Ectodermal cell (in vitro differentiated cells): ENCODE measurements around the gene FSIP1.

ENCODE experiments used
- H3K27ac ChIP-seq: 2 replicates; pipeline ENCODE4 v1.7.0; 2013; ENCODE audit warnings: mild to moderate bottlenecking, low read depth, low read length; ENCODE audit not compliant: insufficient read depth, poor library complexity, severe bottlenecking
- H3K27me3 ChIP-seq: 2 replicates; pipeline ENCODE4 v1.7.0; 2013; ENCODE audit warnings: mild to moderate bottlenecking, low read length; ENCODE audit not compliant: insufficient read depth, control insufficient read depth, poor library complexity, severe bottlenecking
- H3K36me3 ChIP-seq: one replicate; pipeline ENCODE4 v1.7.0; 2013; ENCODE audit warnings: low read length; ENCODE audit not compliant: control insufficient read depth, insufficient read depth
- H3K4me1 ChIP-seq: one replicate; pipeline ENCODE4 v1.7.0; 2013; ENCODE audit warnings: low read length; ENCODE audit not compliant: control insufficient read depth, insufficient read depth
- H3K4me3 ChIP-seq: 2 replicates; pipeline ENCODE4 v1.7.0; 2013; ENCODE audit warnings: low read depth, low read length, control low read depth; ENCODE audit not compliant: insufficient read depth
- H3K9me3 ChIP-seq: 2 replicates; pipeline ENCODE4 v1.7.0; 2013; ENCODE audit warnings: mild to moderate bottlenecking, low read length, moderate library complexity; ENCODE audit not compliant: control insufficient read depth
- WGBS, 2 experiments: methylation state at CpG; one replicate each; pipeline ENCODE4 v1.1.7; 2013; ENCODE audit warnings: missing lambda C conversion rate in 2 of 2; 5-methylcytosine and 5-hydroxymethylcytosine counted together

Gene FSIP1

DNA sequence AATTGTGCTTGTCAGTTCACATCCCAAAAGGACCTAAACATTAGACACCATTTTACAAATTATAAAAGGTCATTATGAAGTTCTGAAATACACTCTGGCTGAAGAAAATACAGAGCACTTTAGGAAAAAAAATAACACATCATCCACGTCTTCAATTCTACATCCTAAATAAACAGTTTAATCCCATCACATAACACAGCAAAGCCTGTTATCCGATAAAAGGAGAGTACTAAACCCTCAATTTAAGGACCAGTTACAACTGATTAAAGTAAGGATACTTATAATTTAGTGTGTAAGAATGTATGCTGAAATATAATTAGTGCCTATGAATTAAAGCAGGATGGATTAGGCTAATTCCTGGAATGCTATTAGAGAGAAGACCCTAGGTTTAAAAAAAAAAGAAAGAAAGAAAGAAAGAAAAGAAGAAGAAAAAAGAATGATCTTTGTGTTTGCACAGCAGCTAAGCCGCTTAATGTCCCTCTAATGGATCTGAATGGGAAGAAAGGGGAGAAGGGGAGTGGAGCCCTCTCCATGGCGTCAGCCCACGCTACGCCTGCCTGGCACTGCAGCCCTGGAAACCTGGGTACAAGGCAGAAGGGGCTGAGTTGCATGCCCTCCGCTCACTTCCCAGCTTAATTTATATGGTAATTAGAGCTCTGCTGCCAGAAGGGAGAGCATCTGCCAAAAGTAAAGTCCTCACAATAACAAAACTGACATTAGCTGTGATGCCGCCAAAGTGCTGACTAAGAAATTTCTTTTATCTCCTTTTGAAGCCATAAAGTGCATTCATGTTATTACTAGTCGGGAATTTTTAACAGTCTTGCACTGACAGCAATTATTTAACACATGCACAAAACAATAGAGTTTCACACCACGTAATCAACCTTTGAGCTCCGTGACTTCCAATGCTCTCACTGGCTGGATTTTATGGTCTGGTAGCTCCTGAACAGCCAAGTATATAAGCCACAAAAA lies 90.0 kb downstream of the FSIP1 start:
- 15 to 16% methylated on average over 10 to 11 of the region's 11 CpGs for WGBS, 2 experiments
- Histone ChIP-seq H3K27me3 (no peaks in the 10 kb centered on the region), H3K9me3 (no peaks in the 10 kb centered on the region), H3K36me3 (no peaks in the 10 kb centered on the region), H3K27ac (peak overlapping the region; percentile 76), H3K4me1 (peaks cover 33% of the 10 kb centered on the region), H3K4me3 (no peak overlapping the region)

DNA sequence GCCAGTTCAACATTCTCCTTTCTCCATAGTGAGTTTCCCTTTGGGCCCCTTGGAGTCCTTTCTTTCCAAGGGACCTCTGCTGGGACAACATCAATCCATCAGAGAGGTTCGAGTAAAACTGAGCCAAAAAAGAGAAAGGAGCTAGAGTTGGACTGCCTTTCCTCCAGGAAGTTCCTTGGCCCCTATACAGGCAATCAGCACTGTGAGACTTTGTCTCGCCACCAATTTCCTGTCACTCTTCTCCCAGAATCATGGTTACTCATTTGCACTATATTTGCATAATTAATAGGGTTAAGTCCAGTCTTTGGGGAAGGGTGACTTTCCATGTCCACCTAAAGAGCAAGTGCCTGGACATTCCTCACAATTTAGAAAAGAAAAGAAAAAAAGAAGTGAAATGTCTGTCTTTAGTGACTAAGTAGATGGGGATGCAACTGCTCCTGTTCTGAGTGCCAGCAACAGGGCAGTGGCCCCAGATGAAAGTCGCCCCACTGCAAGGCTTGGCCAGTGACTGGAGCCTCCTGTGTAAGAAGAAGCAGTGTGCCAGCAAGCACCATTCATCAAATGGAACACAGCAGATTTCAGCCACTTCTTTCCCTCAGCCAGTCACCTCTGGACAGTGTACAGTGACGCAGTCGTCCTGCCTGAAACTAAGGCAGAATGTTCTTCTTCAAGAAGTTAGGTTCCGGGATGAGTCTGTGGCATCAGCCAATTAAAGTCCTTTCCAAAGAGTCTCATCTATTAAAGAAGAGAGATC lies 91.6 kb downstream of the FSIP1 start:
- no peaks in the 10 kb centered on the region for H3K27me3 ChIP-seq
- no peak overlapping the region for H3K27ac ChIP-seq
- H3K4me1 ChIP-seq: peaks cover 27% of the 10 kb centered on the region
- WGBS, 2 experiments: 90 to 97% methylated on average over 6 of the region's 6 CpGs
- H3K9me3 ChIP-seq: no peaks in the 10 kb centered on the region
- no peak overlapping the region for H3K4me3 ChIP-seq
- H3K36me3 ChIP-seq: no peaks in the 10 kb centered on the region

- no peak overlapping the region for H3K27ac ChIP-seq
- no peaks in the 10 kb centered on the region for H3K36me3 ChIP-seq
- H3K9me3 ChIP-seq: no peaks in the 10 kb centered on the region
- no peak overlapping the region for H3K4me3 ChIP-seq
- whole genome bisulfite sequencing, 2 experiments: 97 to 100% methylated on average over 2 of the region's 2 CpGs
- H3K4me1 ChIP-seq: peaks cover 20% of the 10 kb centered on the region
- H3K27me3 ChIP-seq: no peaks in the 10 kb centered on the region
Measured at GRCh38 chr15:39687965-39688364, 94.7 kb downstream of the FSIP1 start.

- Histone ChIP-seq H3K4me3 (no peak overlapping the region), H3K4me1 (peaks cover 1% of the 10 kb centered on the region)
- 34 to 39% methylated on average over 4 of the region's 4 CpGs for WGBS, 2 experiments
Measured at GRCh38 chr15:39685999-39686613, 96.5 kb downstream of the FSIP1 start.

DNA sequence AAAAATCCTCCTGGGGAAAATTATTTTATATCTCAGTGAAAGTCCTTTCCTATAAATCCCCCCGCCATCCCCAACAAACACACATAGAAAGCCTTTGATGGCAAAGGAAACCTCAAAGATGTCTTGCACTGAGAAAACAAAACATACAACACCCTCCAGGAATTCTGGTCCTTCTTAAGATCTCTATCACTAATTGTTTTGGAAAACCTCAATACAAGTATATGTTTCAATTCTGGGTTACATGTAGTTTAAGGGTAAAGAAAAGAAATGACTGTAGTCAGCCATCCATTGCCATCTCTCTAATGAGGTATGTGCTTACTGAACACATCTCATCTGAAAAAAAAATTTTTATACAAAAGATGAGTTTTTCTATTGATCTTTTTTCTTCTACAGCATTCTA lies 97.3 kb downstream of the FSIP1 start:
- H3K27me3 ChIP-seq: no peaks in the 10 kb centered on the region
- H3K4me3 ChIP-seq: no peak overlapping the region
- H3K4me1 ChIP-seq: no peaks in the 10 kb centered on the region
- WGBS, 2 experiments: 95 to 100% methylated on average over 1 of the region's 1 CpG
- H3K27ac ChIP-seq: no peak overlapping the region
- H3K9me3 ChIP-seq: no peaks in the 10 kb centered on the region
- H3K36me3 ChIP-seq: no peaks in the 10 kb centered on the region

More at GRCh38 chr15:39685999-39686613, 96.5 kb downstream of the FSIP1 start:
- H3K36me3 ChIP-seq: no peaks in the 10 kb centered on the region
- no peaks in the 10 kb centered on the region for H3K9me3 ChIP-seq
- no peak overlapping the region for H3K27ac ChIP-seq
- no peaks in the 10 kb centered on the region for H3K27me3 ChIP-seq

DNA sequence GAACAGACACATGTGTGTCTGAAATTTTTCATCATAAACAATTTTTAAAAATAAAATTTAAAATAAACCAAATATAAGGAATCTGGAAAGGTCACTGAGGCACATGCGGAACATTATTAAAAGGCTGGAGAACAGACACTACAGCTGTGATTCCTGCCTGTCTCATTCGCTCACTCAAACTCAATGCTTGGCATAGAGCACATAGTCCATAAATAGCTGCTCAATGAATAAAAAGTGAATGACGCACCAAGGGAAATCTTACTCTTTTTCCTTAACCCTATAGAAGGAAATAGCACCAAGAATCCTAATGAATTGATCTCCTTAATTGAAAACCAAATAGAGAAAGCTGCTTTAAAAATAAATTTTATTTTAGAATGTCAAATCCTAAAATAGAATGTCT lies 98.4 kb downstream of the FSIP1 start:
- Histone ChIP-seq H3K4me3 (no peak overlapping the region), H3K9me3 (no peaks in the 10 kb centered on the region), H3K27ac (no peak overlapping the region), H3K27me3 (no peaks in the 10 kb centered on the region), H3K36me3 (no peaks in the 10 kb centered on the region), H3K4me1 (no peaks in the 10 kb centered on the region)
- WGBS, 2 experiments: 61 to 65% methylated on average over 3 of the region's 3 CpGs

DNA sequence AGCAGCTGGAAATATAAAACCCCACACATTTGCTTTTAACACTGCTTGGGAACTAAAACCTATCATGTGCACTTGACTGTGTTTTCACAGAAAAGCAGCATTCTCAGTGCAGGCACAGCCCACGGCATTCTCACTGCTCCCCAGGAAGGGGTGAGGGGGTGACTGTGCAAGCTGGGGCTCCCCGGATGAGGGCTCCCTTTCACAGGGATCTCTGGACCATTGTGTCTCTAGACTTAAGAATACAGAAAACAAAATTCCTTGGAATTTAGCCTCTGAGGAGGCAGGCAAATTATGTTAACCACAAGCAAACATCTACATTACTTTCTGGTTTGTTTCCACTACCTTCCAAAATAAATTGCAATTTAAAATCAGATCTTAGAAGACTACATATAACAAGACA lies 100.3 kb downstream of the FSIP1 start:
- no peaks in the 10 kb centered on the region for H3K36me3 ChIP-seq
- no peaks in the 10 kb centered on the region for H3K9me3 ChIP-seq
- H3K27ac ChIP-seq: no peak overlapping the region
- no peaks in the 10 kb centered on the region for H3K27me3 ChIP-seq
- H3K4me3 ChIP-seq: no peak overlapping the region
- H3K4me1 ChIP-seq: no peaks in the 10 kb centered on the region
- WGBS, 2 experiments: 74 to 77% methylated on average over 2 of the region's 2 CpGs

DNA sequence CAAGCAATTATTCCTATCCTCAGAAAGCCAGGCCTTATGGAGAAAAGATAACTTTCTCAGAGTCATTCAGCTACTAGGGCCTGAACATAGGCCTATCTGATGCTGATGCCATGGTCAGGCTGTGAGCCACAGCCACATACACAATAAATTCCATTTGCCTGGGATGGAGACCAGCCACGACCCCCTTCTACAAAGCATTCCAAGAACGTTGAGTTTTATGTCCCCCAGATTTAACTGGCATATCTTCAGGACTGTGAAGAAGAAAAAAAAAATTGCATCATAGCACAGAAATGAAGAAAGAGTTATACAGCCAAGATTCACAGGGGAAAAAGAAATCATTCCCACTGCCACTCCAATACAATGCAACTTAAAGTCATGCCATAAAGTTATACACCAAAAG lies 101.8 kb downstream of the FSIP1 start:
- Histone ChIP-seq H3K9me3 (no peaks in the 10 kb centered on the region), H3K27ac (no peak overlapping the region), H3K27me3 (no peaks in the 10 kb centered on the region), H3K36me3 (no peaks in the 10 kb centered on the region), H3K4me1 (no peaks in the 10 kb centered on the region), H3K4me3 (no peak overlapping the region)
- 78 to 96% methylated on average over 2 of the region's 2 CpGs for WGBS, 2 experiments

GRCh38 chr15:39672666-39673065 lies 110.0 kb downstream of the FSIP1 start:
- H3K36me3 ChIP-seq: no peaks in the 10 kb centered on the region
- no peaks in the 10 kb centered on the region for H3K4me1 ChIP-seq
- no peak overlapping the region for H3K4me3 ChIP-seq
- no peaks in the 10 kb centered on the region for H3K27me3 ChIP-seq
- H3K9me3 ChIP-seq: no peaks in the 10 kb centered on the region
- WGBS, 2 experiments: 94 to 97% methylated on average over 3 of the region's 3 CpGs
- H3K27ac ChIP-seq: no peak overlapping the region

- no peak overlapping the region for H3K27ac ChIP-seq
- no peaks in the 10 kb centered on the region for H3K4me1 ChIP-seq
- H3K27me3 ChIP-seq: no peaks in the 10 kb centered on the region
- no peak overlapping the region for H3K4me3 ChIP-seq
- H3K9me3 ChIP-seq: no peaks in the 10 kb centered on the region
- WGBS, 2 experiments: 93 to 96% methylated on average over 6 of the region's 6 CpGs
- H3K36me3 ChIP-seq: no peaks in the 10 kb centered on the region
Measured at GRCh38 chr15:39672184-39672583, 110.5 kb downstream of the FSIP1 start.
